Measurements from ENCODE around the gene XYLB.

- TF ChIP-seq, protein P1, sequence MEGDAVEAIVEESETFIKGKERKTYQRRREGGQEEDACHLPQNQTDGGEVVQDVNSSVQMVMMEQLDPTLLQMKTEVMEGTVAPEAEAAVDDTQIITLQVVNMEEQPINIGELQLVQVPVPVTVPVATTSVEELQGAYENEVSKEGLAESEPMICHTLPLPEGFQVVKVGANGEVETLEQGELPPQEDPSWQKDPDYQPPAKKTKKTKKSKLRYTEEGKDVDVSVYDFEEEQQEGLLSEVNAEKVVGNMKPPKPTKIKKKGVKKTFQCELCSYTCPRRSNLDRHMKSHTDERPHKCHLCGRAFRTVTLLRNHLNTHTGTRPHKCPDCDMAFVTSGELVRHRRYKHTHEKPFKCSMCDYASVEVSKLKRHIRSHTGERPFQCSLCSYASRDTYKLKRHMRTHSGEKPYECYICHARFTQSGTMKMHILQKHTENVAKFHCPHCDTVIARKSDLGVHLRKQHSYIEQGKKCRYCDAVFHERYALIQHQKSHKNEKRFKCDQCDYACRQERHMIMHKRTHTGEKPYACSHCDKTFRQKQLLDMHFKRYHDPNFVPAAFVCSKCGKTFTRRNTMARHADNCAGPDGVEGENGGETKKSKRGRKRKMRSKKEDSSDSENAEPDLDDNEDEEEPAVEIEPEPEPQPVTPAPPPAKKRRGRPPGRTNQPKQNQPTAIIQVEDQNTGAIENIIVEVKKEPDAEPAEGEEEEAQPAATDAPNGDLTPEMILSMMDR (IDR thresholded peaks at IDR 0.05), result no peak
- TF ChIP-seq NFYB (CRISPR knock-in tag; conservative IDR thresholded peaks at IDR 0.05; ENCODE audit: low read depth), result no peak
- TF ChIP-seq IRF2 (CRISPR knock-in tag; IDR thresholded peaks at IDR 0.05; ENCODE audit: borderline replicate concordance, low read depth), result no peak
- TF ChIP-seq, protein P2, sequence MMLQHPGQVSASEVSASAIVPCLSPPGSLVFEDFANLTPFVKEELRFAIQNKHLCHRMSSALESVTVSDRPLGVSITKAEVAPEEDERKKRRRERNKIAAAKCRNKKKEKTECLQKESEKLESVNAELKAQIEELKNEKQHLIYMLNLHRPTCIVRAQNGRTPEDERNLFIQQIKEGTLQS (CRISPR knock-in tag; conservative IDR thresholded peaks at IDR 0.05), result no peak
- TF ChIP-seq ATF2 (CRISPR knock-in tag; IDR thresholded peaks at IDR 0.05; ENCODE audit: borderline replicate concordance, low read depth), result no peak
- TF ChIP-seq, protein P3, sequence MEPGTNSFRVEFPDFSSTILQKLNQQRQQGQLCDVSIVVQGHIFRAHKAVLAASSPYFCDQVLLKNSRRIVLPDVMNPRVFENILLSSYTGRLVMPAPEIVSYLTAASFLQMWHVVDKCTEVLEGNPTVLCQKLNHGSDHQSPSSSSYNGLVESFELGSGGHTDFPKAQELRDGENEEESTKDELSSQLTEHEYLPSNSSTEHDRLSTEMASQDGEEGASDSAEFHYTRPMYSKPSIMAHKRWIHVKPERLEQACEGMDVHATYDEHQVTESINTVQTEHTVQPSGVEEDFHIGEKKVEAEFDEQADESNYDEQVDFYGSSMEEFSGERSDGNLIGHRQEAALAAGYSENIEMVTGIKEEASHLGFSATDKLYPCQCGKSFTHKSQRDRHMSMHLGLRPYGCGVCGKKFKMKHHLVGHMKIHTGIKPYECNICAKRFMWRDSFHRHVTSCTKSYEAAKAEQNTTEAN (CRISPR knock-in tag; IDR thresholded peaks at IDR 0.05), result no peak
- TF ChIP-seq MAX (CRISPR knock-in tag; IDR thresholded peaks at IDR 0.05), result no peak
- no peak for TF ChIP-seq SMAD4 (CRISPR knock-in tag; IDR thresholded peaks at IDR 0.05)
These were observed 75.2 kb downstream of the XYLB start for GRCh38 chr3:38421679-38422336.
